ENCODE results near the gene FBXW7. TPM values are rescaled to one million over a fixed set of nuclear protein-coding genes. Genes with fewer than 3 reads are reported as not detected.

Gene FBXW7
- total and polyA plus RNA-seq, 2 donors (not counting 1 experiment from before 2014, with no cell fraction given) = 16.3 to 68.7 TPM

- H3K4me2 ChIP-seq (ENCODE audit: extremely low read depth, insufficient read depth, low read length) = no peak overlapping the region
- H3K79me2 ChIP-seq (ENCODE audit: control insufficient read depth, insufficient read depth, low read length) = peaks cover 7% of the 10 kb centered on the region
Measured at GRCh38 chr4:152509595-152510225, 26.2 kb downstream of the FBXW7 start.

GRCh38 chr4:152508818-152509217, 27.1 kb downstream of the FBXW7 start:
- H2AFZ ChIP-seq (ENCODE audit: low read length) = no peak overlapping the region
- H3K9me3 ChIP-seq (ENCODE audit: control insufficient read depth, insufficient read depth, low read depth, low read length) = no peaks in the 10 kb centered on the region
- H3K79me2 ChIP-seq (ENCODE audit: control insufficient read depth, insufficient read depth, low read length) = peaks cover 1% of the 10 kb centered on the region
- no peaks in the 10 kb centered on the region for H4K20me1 ChIP-seq (ENCODE audit: control insufficient read depth, extremely low read depth, insufficient read depth, low read length)
- H3K9ac ChIP-seq (ENCODE audit: insufficient read depth, low read length) = no peak overlapping the region
- no peaks in the 10 kb centered on the region for H3K27me3 ChIP-seq (ENCODE audit: control insufficient read depth, insufficient read depth, low read length)
- no peak overlapping the region for H3K4me3 ChIP-seq (replicated peaks in 1 of 4; ENCODE audit: control extremely low read depth in 1 of 4, insufficient read depth in 1 of 4, low read depth in 3 of 4, low read length in 4 of 4)
- no peak for DNase-seq (ENCODE audit: low read depth in 2 of 2)
- H3K4me2 ChIP-seq (ENCODE audit: extremely low read depth, insufficient read depth, low read length) = no peak overlapping the region
- H3K36me3 ChIP-seq (ENCODE audit: control insufficient read depth, insufficient read depth, low read length) = no peaks in the 10 kb centered on the region
- H3K4me1 ChIP-seq (ENCODE audit: control insufficient read depth, extremely low read depth, insufficient read depth, low read length) = no peaks in the 10 kb centered on the region
- H3K27ac ChIP-seq (ENCODE audit: insufficient read depth, low read length) = no peak overlapping the region
- TF ChIP-seq CTCF (conservative IDR thresholded peaks at IDR 0.05 in 1 of 2, IDR thresholded peaks at IDR 0.05 in 1 of 2; ENCODE audit: low read depth in 1 of 2, low read length in 2 of 2) (no peak), EZH2 (IDR thresholded peaks at IDR 0.05; ENCODE audit: low read length, missing control alignments) (no peak)

More at GRCh38 chr4:152509595-152510225, 26.2 kb downstream of the FBXW7 start:
- H4K20me1 ChIP-seq (ENCODE audit: control insufficient read depth, extremely low read depth, insufficient read depth, low read length) = no peaks in the 10 kb centered on the region
- H3K27ac ChIP-seq (ENCODE audit: insufficient read depth, low read length) = no peak overlapping the region
- H2AFZ ChIP-seq (ENCODE audit: low read length) = no peak overlapping the region
- H3K4me3 ChIP-seq (replicated peaks in 1 of 4; ENCODE audit: control extremely low read depth in 1 of 4, insufficient read depth in 1 of 4, low read depth in 3 of 4, low read length in 4 of 4) = no peak overlapping the region
- no peaks in the 10 kb centered on the region for H3K27me3 ChIP-seq (ENCODE audit: control insufficient read depth, insufficient read depth, low read length)
- no peak overlapping the region for H3K9ac ChIP-seq (ENCODE audit: insufficient read depth, low read length)
- no peak for DNase-seq (ENCODE audit: low read depth in 2 of 2)
- no peaks in the 10 kb centered on the region for H3K9me3 ChIP-seq (ENCODE audit: control insufficient read depth, insufficient read depth, low read depth, low read length)
- no peaks in the 10 kb centered on the region for H3K4me1 ChIP-seq (ENCODE audit: control insufficient read depth, extremely low read depth, insufficient read depth, low read length)
- TF ChIP-seq EZH2 (IDR thresholded peaks at IDR 0.05; ENCODE audit: low read length, missing control alignments) (no peak), CTCF (conservative IDR thresholded peaks at IDR 0.05 in 1 of 2, IDR thresholded peaks at IDR 0.05 in 1 of 2; ENCODE audit: low read depth in 1 of 2, low read length in 2 of 2) (no peak)
- no peaks in the 10 kb centered on the region for H3K36me3 ChIP-seq (ENCODE audit: control insufficient read depth, insufficient read depth, low read length)

- no peak overlapping the region for H3K27ac ChIP-seq (ENCODE audit: insufficient read depth, low read length)
- H3K9ac ChIP-seq (ENCODE audit: insufficient read depth, low read length) = no peak overlapping the region
- no peaks in the 10 kb centered on the region for H3K4me1 ChIP-seq (ENCODE audit: control insufficient read depth, extremely low read depth, insufficient read depth, low read length)
- no peaks in the 10 kb centered on the region for H4K20me1 ChIP-seq (ENCODE audit: control insufficient read depth, extremely low read depth, insufficient read depth, low read length)
- no peaks in the 10 kb centered on the region for H3K36me3 ChIP-seq (ENCODE audit: control insufficient read depth, insufficient read depth, low read length)
- DNase-seq (ENCODE audit: low read depth in 2 of 2) = no peak
- peaks cover 1% of the 10 kb centered on the region for H3K79me2 ChIP-seq (ENCODE audit: control insufficient read depth, insufficient read depth, low read length)
- no peak overlapping the region for H3K4me2 ChIP-seq (ENCODE audit: extremely low read depth, insufficient read depth, low read length)
- H3K9me3 ChIP-seq (ENCODE audit: control insufficient read depth, insufficient read depth, low read depth, low read length) = no peaks in the 10 kb centered on the region
- TF ChIP-seq EZH2 (IDR thresholded peaks at IDR 0.05; ENCODE audit: low read length, missing control alignments) = no peak
- TF ChIP-seq CTCF (conservative IDR thresholded peaks at IDR 0.05 in 1 of 2, IDR thresholded peaks at IDR 0.05 in 1 of 2; ENCODE audit: low read depth in 1 of 2, low read length in 2 of 2) = no peak
- H3K27me3 ChIP-seq (ENCODE audit: control insufficient read depth, insufficient read depth, low read length) = no peaks in the 10 kb centered on the region
- H2AFZ ChIP-seq (ENCODE audit: low read length) = no peak overlapping the region
- H3K4me3 ChIP-seq (replicated peaks in 1 of 4; ENCODE audit: control extremely low read depth in 1 of 4, insufficient read depth in 1 of 4, low read depth in 3 of 4, low read length in 4 of 4) = no peak overlapping the region
Measured at GRCh38 chr4:152508386-152508785, 27.5 kb downstream of the FBXW7 start.
